Fibroblast of skin of left quadriceps (primary cell): ENCODE measurements around the gene RHOJ.
A peak's percentile ranks its signal among the peaks of the same experiment; 100 is the strongest.
"Not testable (repeated sequence)": the region's sequence is repeated elsewhere in the genome, so short reads cannot be mapped to it uniquely, and the experiment has no call there.

Source experiments
- DNase-seq, 2 experiments: peaks; one replicate each; pipeline ENCODE4 v3.0.0-alpha.2; 2013; ENCODE audit warnings: low read depth in 2 of 2

The RHOJ gene

DNA sequence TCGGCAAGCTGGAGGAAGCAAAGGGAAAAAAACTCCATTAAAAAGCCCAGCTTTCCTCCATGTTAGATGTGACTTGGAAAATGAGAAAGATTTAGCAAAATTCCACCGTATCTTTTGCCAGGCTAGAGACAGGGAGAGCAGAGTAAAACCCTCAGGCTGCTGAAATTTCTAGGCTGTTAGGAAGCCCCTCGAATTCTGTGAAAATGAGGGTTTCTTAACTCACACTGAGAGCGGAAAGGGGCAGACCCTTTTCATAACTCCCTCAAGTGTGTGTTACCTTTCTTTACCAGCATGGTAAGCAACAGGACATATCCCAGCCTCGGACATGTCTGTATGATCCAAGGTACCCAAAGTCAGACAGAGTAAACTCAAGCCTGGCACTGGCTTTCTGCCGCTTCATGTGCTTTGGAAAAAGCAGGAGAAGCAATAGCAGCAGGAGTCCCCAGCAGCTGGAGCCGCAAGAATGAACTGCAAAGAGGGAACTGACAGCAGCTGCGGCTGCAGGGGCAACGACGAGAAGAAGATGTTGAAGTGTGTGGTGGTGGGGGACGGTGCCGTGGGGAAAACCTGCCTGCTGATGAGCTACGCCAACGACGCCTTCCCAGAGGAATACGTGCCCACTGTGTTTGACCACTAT is at the start of gene RHOJ:
Gene RHOJ (plus strand): TSS at position 37 of the 637 bp plus-strand sequence. CDS start 427 bp downstream, at position 464.
- no peak for DNase-seq

DNA sequence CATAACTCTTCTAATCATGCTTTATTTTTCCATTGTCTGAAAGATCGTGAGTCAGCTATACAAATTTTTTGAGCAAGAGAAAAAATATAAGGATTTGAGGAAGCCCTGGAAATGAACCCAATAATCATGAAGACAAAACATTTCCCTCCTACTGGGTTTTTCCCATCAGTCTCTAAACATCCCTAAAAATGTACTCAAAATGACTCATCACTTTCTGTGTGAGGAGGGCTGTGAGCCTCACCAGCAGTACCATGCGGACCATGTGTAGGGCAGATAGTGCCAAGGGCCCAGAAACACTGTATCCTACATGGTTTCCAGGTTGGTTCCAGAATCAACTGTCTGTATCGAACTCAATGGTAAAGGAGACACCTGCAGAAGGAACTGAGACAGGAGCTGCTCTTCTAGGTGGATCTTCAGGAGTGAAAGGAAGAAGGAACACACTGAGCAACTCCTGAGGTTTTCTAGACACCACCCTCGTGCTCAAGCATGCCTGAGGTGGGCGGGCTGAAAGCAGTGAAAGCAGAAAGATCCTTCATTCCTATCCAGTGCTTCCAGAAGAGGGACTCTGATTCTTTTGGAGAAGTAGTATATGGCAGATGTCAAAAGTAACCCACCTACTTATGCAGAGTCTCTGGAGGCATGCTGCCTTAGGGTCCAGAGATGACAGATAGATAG is 48.6 kb upstream of the RHOJ start:
- no peak for DNase-seq

DNA sequence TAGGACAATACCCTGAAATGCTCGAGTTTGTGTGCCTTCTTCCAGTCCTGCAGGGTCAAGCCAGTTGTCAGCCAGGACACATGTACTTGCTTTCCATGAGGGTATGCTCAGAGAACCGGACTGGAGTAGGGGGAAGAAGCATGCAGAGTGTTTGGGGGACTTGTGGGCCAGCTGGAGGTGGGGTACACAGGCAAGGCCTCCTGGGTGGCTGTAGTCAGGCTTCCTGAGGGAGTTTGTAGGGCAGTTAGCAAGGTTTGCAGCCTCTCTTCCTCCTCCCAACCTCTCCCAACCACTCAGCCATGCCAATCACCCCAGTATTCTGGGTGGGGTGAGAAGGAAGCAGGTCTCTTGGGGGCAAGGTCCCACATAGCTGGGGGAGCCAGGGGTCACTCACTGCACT is 47.0 kb upstream of the RHOJ start:
- DNase-seq, result no peak

DNA sequence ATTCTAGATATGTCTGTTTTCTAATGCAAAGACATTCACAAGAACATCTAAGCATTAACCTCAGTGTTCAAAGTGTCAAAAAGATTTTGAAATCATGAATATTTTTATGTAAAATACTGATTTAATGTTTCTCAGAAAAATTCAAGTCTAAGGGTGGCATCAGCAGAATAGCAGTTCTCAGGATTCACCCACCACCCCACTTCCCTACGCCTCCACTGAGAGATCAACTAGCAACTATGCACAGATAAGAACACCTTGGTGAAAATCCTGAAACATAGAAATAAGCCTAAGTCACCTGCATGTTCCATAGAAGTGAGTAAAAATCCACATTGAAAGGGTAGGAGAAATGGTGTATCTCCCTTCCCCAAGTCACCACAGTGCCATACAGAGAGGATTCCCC is 40.9 kb upstream of the RHOJ start:
- DNase-seq, result no peak

DNA sequence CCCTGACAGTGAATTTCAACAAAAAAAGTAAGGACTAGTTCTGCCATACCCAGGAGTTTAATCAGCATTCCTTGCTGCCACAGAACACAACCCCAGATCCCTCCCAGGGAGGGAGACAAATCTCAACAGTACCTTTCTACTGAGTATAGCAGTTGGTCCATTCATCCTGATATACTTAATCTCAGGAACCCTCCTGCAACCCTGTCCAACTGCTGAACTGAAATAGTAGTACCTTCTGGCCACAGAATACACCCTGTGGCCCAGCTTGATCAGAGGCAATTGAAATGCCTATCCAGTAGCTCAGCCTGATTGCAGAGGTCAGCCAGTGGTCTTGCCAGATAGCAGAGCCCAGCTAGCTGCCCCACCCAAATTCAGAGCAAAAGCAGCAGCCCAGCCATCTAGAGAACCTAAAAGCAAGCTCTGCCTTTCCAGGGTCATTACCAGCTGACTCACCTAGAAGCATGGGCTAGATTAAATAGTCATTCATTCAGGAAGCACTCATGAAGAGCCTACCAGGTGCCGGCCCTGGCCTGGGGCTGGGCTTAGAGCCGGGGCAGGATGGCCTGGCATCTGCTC is 40.0 kb upstream of the RHOJ start:
- no peak for DNase-seq

DNA sequence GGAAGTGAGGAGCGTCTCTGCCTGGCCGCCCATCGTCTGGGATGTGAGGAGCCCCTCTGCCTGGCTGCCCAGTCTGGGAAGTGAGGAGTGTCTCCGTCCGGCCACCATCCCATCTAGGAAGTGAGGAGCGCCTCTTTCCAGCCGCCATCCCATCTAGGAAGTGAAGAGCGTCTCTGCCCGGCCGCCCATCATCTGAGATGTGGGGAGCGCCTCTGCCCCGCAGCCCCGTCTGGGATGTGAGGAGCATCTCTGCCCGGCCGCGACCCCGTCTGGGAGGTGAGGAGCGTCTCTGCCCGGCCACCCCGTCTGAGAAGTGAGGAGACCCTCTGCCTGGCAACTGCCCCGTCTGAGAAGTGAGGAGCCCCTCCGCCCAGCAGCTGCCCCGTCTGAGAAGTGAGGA is 39.0 kb upstream of the RHOJ start:
- not testable (repeated sequence) for DNase-seq

DNA sequence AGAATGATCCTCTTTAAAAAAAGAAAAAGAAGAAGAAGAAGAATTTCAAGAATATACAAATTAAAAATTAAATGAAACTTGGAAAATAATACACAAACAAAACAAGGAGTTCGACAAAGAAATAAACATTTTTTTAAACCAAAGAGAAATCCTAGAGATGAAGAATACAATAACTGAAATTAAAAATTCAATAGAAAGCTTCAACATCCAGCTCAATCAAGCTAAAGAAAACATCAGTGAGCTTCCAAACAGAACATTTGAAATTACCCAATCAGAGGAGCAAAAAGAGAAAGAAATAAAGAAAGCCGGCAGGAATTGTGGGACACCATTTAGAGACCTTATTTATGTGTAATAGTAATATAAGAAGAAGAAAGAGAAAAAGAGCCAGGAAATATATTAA is 37.2 kb upstream of the RHOJ start:
- no peak for DNase-seq

DNA sequence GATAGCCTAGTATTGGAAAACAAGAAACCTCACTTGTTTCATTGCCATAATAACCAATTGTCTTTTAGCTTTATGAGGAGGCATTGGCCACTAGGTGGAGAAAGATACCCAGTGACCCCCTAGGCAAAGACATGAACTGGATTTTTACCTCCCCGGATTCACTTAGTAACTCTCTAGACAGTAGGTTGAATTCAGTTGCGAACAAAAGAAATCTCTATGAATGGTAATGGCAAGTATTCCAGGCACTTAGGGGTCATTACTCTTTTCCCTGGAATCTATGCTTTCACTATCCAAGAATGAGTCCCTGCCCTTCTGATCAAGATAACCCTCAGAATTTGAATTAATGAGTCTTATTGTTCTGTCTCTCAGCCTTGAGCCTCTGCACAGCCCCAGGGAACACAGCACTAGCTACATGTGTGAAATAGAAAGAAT is 29.5 kb upstream of the RHOJ start:
- DNase-seq, result peak; percentile 34 to 44

DNA sequence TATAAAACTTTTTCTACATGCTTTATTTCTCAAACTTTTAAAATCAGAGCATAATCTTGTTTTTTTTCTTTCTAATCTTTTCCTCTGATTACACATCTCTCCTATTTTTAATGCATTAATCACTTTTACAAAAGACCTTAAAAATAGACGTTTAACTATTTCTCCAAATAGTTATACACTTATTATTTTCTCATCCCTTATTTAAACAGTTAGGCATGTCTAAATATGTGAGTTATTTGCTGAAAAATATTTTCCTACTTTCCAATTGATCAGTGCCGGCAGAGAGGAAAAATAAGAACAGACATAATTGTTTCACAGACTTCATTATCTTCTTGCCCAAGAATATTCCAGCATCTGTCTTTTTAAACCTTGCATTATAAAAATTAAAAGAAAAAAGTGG is 28.7 kb upstream of the RHOJ start:
- DNase-seq, result no peak

DNA sequence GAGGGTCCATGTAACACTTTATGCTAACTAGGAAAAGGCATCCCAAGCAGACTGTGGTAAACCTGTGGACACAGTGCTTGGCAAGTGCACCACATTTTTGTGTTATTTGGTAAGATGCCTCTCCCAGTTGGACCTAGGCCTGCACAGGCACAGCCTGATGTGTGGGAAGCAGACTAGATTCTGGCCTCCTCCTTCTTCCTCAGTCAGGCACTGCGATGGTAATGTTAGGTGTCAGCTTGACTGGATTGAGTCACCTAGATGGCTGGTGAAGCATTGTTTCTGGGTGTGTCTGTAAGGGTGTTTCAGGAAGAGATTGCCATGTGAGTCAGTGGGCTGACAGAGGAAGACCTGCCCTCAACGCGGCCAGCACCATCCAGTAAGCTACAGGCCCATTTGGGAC is 25.3 kb upstream of the RHOJ start:
- no peak for DNase-seq

DNA sequence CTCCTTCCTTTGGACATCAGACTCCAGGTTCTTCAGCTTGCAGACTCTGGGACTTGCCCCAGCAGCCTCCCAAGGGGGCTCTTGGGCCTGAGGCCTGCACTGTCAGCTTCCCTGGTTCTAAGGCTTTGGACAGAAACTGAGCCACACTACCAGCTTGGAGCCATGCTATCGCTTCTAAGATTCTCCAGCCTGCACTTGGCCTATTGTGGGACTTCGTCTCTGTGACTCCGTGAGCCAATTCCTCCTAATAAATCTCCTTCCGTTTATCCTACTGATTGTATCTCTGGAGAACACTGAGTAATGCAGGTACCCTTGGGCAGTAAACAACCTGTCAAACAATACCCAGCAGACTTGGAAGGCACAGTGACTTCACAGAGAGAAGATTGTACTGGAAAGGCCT is 24.9 kb upstream of the RHOJ start:
- no peak for DNase-seq

DNA sequence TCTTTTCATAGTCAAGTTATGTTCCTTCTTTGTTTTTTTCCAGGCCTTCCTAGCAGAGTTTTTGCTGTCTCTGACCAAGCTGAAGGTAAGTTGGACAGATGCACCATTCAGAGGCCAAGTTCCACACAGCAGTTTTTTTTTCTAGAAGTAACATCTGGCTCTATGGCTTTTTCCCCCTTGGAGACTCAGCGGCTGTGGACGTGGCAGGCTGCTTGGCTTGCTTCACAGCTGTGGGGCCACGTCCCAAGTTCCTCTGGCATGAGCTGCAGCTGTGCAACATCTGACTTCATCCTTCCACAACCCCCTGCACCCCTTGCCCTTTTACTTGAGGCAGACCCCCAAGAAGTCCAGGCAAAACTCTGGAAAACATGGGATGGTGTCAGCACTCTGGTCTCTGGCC is 24.2 kb upstream of the RHOJ start:
- DNase-seq, result no peak

DNA sequence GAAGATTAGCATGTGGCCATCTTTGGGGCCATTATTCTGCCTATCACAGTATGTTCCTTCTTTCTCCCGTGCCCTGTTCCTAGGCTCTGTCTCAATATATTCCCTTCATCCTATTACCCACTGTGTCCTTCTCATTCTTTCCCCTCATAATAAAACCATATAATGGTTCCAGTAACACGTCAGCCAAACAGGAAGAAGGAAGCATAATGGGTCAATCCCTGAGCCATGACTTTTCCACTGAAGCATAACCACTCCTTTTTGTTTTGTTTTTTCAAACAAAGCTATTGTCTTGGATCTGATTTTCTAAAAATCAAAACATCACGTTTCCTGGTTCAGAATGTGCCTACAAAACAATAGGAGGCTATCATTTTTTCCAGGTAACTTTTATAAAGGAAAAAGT is 21.3 kb upstream of the RHOJ start:
- DNase-seq, result no peak

DNA sequence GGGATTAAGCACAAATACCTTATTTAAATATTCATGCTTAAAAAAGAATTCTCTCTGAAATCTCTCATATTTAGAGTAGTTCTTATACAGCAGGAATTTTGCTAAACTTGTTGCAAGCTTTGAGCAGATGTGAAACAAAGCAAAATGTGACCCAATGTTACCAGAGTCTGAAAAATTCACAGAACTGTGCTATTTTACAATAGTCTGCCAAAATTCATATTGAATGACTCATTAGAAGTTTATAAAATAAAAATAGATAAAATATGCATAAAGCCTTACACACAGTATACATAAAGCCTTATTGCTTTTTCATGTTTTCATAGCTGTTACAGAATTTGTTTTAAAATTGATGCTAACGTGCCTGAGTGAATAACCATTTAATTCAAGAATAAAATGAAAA is 17.8 kb upstream of the RHOJ start:
- peak in 1 of 2 experiments; percentile 53 for DNase-seq

DNA sequence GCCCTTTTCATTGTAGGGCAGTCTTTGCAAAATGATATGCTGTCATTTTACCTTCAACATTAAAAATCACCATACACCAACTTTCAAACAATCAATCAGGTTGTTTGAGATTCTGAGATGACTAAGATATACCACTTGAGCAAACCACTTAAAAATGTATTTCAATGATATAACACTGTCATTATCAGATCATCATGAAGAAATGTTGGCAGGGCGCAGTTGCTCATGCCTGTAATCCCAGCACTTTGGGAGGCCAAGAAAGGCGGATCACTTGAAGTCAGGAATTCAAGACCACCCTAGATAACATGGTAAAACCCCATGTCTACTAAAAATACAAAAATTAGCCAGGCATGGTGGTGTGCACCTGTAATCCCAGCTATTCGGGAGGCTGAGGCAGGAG is 13.0 kb upstream of the RHOJ start:
- DNase-seq, result no peak

DNA sequence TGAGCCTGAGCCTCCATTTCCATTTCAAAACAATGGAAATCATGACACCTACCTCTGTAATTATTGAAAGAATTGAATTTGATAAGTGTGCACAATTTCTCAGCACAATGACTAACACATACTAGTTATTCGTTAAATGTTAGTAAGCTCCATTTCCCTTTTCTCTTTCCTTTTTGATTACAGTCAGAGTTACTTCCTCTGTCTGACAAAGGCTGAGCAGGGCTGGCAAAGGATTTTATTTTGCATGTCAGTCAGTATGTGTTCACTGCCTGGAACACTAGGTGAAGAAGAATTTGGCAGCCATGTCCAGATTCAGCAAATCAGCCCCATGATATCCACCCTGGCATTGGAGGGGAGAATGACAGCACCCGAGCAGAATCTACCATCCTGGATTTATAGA is 12.2 kb upstream of the RHOJ start:
- no peak for DNase-seq

DNA sequence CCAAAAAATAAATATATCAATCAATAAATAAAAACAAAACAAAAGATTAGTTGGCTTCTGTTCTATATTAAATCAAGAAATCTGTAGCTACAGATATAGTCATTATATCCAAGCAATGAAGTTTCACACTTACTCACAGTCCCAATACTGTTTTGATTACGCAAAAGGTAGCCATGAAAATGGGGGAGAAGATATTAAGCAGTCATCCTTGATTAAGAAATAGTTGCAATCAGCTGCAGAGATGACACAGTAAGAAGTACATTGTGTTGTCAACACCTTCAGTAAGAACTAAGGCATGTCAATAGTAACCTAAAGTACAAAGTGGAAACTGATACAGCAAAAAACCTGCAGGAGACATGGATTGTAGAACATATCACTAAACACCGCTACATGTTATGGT is 11.0 kb upstream of the RHOJ start:
- no peak for DNase-seq

DNA sequence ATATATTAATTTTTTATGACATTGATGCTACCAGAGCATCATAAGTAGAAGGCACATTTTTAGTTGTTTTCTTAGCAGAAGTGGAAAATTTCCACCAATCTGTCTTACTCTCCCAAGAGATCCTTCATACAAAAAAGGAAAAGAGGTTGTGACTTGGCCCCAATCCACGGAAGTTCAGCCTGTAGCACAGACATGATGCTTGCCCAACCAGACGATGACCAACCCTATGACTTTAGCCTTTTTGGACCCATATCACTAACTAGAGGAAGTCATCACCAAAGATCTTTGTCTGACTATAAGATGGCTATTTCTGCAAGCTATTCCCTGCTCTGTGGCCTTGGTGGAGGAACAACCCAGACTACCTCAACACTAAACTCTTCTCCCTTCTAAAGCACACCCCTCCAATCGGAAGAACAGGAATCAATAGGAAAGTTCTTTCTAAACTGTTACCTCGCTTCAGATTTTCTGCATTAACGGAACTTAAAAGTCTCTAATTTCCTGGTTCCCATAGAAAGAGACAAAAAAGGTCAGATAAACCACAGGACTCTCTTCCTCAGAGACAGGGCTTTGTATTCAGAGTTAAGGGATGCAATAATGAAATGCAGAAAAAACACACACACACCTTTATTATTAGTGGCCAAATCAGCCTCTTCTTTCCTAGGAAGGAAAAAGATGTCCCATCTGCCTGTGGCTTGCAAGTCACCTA is 4.1 kb upstream of the RHOJ start:
- no peak for DNase-seq

DNA sequence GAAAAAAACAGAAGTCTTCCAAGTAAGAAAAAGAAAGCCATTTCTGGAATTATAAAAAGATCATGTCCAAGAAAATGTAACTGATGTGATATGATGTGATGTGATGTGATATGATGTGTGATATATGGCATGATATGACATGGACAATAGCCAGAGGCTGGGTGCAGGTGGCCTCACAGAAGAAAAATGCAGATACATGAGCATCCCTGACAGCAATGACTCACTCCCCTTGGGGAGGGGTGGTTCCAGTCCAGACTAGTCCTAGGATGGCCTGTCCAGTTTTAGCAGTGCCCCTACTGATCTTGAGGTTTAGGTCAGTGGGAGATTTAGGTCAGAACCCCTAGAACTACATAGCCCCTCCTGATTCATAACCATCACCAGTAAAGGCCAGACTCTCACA is 3.5 kb upstream of the RHOJ start:
- no peak for DNase-seq

DNA sequence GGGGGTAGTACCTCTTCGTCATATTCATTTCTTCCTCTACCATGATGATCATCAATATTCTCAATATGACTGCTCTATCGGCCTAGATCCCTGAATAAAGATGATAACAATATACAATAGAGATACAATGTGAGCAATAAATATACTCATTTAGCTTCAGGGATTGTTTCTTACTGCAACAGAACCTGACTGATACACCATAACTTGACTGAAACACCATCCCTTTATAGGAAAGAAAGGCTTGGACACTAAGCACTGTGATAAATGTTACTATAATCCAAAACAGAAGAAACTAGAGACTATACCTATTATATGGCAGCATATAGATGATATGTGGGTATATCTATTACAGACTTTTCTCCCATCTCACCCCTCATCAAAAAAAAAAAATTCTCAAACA is 1.2 kb upstream of the RHOJ start:
- no peak for DNase-seq

DNA sequence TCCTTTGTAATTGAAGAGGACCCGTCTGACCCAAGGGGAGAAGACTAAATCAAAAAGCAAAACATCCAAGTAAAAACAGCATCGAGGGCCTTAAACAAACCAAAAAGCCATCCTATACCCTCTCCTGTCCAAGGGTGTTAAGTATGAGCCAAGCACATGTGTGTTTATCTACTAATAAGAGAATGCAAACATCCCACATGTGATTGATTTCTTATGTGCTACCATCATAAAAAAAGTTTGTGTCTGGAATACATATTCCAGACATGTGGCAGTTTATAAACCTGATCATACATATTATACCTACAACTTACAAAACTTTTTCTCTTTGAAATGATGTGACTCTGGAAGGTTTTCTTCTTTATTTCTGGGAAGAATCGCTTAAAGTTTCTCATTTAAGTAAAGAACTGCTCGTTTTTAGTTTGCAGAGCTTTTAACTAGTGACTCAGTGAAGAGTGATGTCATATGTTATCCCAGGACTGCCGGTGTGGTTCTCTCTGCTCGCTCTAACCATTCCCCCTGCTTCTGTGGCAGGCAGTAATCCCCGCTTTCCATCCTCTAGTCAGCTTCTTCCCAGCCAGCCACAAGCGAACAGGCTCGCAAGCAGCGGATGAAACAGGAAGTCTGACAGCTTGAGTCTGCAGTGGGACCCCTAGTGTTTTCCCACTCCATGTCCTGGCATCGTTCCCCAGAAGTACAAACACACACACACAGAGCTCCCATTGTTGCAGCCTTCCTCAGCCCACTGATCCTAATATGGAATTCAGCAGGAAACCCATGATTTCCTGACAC is 431 bp upstream of the RHOJ start:
- DNase-seq, result peak; percentile 98

DNA sequence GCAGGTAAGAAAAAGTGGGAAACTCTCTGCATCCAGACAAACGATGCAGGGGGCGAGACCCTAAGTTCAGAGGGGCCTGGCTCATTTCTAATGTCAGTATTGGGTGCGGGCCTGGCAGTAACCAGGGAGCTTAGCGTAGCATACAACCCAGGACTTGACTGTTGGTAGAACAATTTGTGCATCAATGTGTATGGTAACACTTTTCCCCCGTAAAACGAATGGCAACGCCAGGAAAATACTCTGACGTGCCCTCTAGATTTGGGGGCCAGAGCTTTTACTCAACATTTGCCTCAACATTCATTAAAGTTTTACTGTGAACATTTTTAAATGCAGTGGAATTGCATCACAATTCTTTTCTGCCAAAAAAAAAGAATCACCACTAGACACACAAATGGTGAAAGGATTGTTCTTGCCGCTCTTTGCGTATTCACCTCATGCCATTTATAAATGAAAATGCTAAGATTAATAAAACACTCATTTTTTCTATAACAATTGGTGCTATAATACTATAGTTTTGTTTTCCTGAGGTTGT is 867 bp downstream of the RHOJ start:
- DNase-seq, result no peak
